AG08395 (cell line): ENCODE measurements around the gene MRTFA.

Source experiments
- DNase-seq: peaks from one replicate; pipeline ENCODE4 v3.0.0; 2012; ENCODE audit warnings: mixed read lengths, low spot score

Gene MRTFA

GRCh38 chr22:40463683-40464082 lies 172.8 kb downstream of the MRTFA start:
- DNase-seq, result no peak

- DNase-seq, result no peak
These were observed 173.4 kb downstream of the MRTFA start for GRCh38 chr22:40463017-40463631.

DNA sequence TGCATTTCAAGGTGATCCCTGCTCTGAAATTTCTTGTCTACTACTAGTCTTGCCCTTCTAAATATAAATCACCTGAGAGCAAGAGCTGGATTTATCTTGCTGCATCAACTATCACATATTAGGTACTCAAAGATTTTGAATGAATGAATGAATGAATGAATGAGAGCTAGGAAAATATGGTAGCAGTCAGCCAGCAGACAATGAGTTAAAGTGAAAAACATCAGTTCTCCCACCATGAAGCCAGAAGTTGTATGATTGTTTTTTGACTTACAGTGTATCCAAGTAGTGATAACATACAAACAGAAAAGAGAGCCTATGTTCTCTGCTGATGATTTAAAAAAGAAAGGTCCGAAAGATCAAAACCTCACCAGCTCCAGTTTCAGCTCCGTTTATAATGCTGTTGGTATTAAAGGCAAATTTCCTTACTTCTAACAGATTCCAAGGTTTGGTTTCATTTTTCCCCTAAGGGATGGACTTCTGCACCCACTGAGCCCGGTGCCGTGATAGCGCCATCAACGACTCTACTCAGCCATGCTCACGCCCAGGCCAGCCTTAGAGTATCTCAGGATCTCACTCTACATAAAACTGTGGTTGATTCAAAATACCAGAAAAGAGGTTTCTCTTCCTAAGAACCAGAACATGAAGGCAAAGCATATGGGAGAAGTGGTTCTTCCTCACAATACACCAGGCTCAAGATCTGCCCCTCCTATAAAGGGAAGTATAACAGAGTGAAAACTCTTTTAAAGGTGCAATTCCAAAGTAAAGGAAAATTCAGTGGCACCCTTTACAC lies 174.1 kb downstream of the MRTFA start:
- no peak for DNase-seq

DNA sequence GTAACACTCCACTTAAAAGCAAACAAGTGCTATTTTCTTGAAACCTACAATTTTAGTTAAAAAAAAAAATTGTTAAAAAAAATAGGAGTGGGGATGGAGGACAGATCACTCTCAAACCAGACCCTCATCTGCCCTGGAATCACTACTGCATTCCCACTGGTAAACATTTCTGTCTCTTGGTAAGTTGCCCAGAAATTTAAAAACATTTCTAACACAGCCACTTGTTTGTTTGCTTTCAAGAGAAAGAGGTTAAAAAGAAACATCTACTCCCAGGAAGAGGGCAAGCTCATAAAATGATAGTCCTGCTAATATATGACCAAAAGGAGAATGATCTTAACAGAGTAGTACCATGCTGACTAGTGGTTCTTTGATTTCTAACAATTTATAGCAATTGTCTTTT lies 182.8 kb downstream of the MRTFA start:
- DNase-seq, result no peak

- DNase-seq, result no peak
These were observed 183.6 kb downstream of the MRTFA start for GRCh38 chr22:40452730-40453487.

GRCh38 chr22:40451210-40451609 lies 185.3 kb downstream of the MRTFA start:
- DNase-seq, result no peak

- no peak for DNase-seq
These were observed 185.9 kb downstream of the MRTFA start for GRCh38 chr22:40450616-40451015.

DNA sequence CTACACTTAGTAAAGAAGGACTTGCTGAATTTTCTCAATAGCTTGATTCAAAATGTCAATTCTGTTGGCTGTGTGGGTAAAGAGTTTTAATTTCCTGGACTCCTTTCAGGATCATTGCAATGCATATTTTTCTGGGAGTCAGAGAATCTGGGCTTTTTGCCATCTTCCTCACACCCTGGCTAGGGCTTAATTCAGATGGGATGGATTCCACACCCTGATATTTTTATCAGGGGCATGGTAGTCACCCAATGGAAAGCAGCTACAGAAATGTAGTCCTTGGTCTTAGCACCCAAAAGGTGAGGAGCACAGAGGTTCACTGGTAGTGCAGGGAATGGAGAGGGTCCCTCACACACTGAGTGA lies 186.9 kb downstream of the MRTFA start:
- DNase-seq, result peak; percentile 67

GRCh38 chr22:40446203-40446602 lies 190.3 kb downstream of the MRTFA start:
- no peak for DNase-seq

GRCh38 chr22:40444178-40444831 lies 192.2 kb downstream of the MRTFA start:
- DNase-seq, result no peak

DNA sequence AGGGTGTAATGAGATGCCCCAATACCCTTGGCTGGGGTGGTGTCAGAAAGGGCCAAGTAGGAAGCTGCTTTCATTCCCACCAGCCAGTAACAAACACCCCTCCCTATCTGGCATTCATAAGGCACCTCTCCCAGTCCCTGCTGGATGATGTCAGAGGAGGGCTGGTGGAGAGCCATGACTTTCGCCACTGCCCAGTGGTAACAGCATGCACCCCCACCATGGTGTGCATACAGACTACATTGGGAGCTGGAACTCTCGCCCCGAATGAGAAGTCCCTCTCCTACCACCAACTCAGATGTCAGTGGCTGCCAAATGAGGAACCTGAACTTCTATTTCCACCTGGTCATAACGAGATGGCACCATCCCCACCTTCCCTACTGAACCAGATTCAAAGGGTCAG lies 192.8 kb downstream of the MRTFA start:
- no peak for DNase-seq

GRCh38 chr22:40441761-40442390 lies 194.6 kb downstream of the MRTFA start:
- DNase-seq, result no peak

GRCh38 chr22:40436505-40437431 lies 199.8 kb downstream of the MRTFA start:
- DNase-seq, result peak; percentile 53

DNA sequence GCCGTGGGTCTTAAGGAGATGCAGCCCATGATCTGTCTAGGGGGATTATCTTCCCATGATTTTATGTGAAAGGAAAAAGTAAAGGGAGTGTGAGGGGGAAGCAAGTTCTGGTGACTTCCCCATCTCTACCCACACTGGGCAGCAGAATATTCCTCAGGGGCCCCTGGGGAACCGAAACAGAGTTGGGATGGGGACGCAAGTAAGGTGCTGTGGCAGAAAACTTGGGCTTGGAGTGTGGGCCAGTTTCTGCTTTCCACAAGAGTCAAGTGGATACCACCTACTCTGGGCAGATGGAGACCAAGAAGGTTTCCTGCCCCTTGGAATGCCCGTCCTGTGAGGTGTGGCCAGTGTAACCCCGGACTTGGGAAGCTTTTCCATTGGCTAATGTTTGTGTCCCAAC lies 201.8 kb downstream of the MRTFA start:
- DNase-seq, result no peak

DNA sequence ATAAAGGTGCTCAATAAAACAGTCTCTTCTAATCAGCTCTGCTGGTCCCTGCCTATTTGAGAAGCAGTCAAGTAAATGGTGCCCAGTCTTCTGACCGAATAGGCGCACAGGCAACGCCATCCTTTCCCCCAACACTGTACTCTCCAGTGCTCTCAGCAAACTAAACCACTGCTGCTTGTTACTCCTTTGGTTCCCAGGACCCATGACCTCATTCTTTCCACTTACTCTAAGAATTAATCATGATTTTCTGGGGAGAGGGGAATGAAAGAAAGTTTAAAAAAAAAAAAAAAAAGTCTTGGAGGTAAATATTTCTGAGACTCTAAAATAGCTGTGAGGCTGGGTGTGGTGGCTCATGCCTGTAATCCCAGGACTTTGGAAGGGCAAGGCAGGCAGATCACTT lies 202.4 kb downstream of the MRTFA start:
- DNase-seq, result no peak

- DNase-seq, result no peak
These were observed 203.0 kb downstream of the MRTFA start for GRCh38 chr22:40433416-40434090.

DNA sequence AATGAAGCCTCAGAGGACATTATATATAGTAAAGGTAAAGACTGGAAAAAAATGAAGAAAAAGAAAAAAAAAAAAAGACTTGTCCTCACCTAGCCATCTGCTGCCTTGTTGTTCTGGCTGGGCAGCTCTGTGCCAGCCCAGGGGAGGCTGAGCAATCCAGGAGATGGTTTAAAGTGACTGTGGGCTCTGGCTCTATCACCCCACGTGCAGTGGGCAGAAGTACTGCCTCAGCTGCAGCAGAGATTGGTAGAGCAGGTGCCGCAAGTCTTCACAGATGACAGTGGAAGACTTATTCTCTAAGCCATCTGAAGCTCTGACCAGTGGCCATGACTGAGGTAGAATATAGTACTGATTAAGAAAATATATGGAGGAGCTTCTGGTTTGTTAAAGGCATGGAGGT lies 203.9 kb downstream of the MRTFA start:
- DNase-seq, result no peak

DNA sequence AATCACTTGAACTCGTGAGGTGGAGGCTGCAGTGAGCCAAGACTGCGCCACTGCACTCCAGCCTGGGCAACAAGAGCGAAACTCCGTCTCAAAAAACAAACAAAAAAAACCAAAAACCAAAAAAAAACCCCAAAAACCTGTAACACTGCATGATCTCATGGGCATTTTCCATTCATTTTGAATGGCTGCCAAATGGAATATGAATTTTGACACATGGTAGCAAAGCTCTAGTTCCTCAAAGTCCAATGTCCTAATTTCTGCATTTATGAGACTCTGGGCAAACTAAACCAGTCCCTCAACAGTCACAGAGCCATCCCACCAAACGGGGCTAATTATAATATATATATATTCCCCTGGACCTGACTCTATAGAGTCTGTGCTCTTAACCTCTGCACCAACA lies 204.4 kb downstream of the MRTFA start:
- no peak for DNase-seq

DNA sequence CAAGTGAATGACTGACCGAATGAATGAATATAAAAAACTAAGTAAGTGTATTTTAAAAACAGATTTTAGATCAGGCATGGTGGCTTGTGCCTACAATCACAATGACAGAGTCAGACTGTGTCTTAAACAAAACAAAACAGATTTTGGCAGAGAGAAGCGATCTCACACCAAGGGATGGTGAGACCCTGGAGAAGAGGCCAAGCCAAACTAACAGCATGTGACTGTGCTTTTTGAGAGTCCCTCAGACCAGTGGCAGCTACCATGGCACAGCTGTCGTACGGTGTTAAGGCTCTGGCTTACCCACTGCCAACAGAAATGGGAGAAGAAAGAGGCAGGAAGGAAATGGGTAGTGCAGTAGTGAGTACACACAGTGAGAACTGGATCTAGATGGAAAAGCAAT lies 205.5 kb downstream of the MRTFA start:
- no peak for DNase-seq

DNA sequence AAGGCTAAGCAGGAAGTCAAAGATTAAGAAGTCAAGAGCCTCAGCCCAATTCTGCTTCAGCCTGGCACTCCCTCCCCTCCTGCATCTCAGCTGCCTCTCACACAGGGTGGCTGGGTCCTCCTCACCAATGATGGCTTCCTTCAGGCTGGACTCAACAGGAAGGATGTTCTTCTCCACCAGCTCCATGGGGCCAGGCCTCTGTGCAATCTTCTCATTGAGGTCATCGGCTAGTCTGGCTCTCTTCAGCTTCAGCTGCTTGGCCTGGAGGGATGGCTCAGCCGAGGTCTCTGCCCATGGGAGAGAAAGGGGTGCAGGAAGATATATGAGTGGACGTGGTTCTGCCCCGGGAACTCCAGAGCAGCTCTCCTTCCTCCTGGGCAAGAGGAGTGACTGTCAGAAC lies 207.0 kb downstream of the MRTFA start:
- DNase-seq, result no peak

GRCh38 chr22:40428796-40429195 lies 207.7 kb downstream of the MRTFA start:
- no peak for DNase-seq
